ENCODE data around the gene FAM174C.

GRCh38 chr19:1274081-1274851, 1.1 kb upstream of the FAM174C start:
- no peak for TF ChIP-seq CTCF (IDR thresholded peaks at IDR 0.05)
- TF ChIP-seq POLR2AphosphoS5 (IDR thresholded peaks at IDR 0.05), result no peak
